Measurements from ENCODE around the gene CDK12. TPM values are rescaled to one million over a fixed set of nuclear protein-coding genes. Genes with fewer than 3 reads are reported as not detected.
"Not testable (repeated sequence)": the region's sequence is repeated elsewhere in the genome, so short reads cannot be mapped to it uniquely, and the experiment has no call there.

CDK12 gene
- total RNA-seq, 1 donor from 2014 or later: 36.8 TPM

DNA sequence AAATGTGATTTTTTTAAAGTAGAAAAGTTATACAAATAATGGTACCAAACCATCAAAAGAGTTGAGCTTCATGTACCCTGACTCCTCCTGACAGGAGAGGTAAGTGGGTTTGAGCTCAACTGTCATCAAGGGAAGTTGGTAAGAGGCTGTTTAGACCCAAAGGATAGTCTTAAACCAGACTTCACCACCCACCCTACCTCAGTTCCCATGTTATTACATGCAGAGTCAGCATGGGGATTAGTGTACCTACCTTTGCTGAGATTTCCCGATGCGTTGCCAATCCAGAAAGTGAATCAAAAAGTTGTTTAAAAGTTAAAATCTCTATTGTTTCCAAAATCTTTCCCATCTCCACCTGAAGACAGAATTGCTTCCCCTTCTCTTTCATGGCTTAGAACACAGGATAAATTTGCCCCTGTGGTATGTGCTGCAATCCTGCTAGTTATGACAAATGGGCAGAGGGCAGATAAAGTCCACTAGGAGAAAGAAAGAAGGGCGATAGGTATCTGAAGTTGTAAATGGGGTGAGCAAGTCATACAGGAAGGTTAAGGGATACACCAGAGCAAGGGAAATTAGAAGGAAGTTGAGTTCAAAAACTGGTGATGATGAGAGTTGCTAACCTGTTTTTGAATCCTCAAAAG lies 73.6 kb downstream of the CDK12 start:
- no peak for TF ChIP-seq POLR2AphosphoS5 (IDR thresholded peaks at IDR 0.05; ENCODE audit: insufficient read depth in 1 of 2, low read depth in 1 of 2)
- TF ChIP-seq POLR2A (IDR thresholded peaks at IDR 0.05): no peak
- TF ChIP-seq, protein P1, sequence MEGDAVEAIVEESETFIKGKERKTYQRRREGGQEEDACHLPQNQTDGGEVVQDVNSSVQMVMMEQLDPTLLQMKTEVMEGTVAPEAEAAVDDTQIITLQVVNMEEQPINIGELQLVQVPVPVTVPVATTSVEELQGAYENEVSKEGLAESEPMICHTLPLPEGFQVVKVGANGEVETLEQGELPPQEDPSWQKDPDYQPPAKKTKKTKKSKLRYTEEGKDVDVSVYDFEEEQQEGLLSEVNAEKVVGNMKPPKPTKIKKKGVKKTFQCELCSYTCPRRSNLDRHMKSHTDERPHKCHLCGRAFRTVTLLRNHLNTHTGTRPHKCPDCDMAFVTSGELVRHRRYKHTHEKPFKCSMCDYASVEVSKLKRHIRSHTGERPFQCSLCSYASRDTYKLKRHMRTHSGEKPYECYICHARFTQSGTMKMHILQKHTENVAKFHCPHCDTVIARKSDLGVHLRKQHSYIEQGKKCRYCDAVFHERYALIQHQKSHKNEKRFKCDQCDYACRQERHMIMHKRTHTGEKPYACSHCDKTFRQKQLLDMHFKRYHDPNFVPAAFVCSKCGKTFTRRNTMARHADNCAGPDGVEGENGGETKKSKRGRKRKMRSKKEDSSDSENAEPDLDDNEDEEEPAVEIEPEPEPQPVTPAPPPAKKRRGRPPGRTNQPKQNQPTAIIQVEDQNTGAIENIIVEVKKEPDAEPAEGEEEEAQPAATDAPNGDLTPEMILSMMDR (IDR thresholded peaks at IDR 0.05): no peak
- intact Hi-C loops (cut with DNase I): no loop called here
- no peak for DNase-seq (ENCODE audit: extremely low spot score in 2 of 2)
- no peaks in the 10 kb centered on the region for H3K9me3 ChIP-seq
- no peak overlapping the region for H3K4me3 ChIP-seq
- peaks cover 0 to 10% of the 10 kb centered on the region in 2 donors for H3K36me3 ChIP-seq
- H3K27ac ChIP-seq: no peak overlapping the region
- H3K27me3 ChIP-seq: no peaks in the 10 kb centered on the region
- no peaks in the 10 kb centered on the region for H3K4me1 ChIP-seq

DNA sequence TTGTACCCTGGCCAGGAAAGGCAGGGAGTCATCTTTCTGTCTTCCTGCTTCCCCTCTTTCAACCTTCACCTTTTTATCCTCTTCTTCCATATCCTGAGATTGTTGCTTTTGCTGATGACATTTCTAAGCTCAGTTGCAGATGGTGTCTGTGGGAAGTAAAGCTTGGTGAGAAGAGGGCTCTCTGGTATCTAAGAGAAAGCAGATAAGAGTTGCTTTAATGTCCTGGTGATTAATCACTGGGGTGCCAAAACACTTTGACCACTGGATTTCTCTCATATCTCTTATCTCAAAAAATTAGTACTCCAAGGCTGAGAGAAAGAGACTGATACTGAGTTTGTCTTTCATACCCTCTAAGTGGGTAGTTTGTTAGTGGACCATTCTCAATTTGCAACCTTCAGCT lies 75.2 kb downstream of the CDK12 start:
- H3K4me1 ChIP-seq: no peaks in the 10 kb centered on the region
- H3K27ac ChIP-seq: no peak overlapping the region
- H3K36me3 ChIP-seq: no peaks in the 10 kb centered on the region

DNA sequence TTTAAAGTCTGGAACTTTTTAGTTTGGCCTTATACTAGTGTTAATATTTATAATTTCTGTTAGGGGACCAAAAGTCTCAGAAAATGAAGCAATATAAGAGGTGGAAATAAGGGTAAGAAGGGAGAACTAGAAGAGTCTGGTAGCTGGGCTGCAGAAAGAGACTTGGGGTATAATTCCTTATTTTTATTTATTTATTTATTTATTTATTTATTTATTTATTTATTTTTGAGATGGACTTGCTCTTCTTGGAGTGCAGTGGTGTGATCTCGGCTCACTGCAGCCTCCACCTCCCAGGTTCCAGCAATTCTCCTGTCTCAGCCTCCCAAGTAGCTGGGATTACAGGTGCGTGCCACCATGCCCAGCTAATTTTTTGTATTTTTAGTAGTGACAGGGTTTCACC lies 76.1 kb downstream of the CDK12 start:
- H3K4me1 ChIP-seq; intact Hi-C loops (cut with DNase I); H3K4me3 ChIP-seq; DNase-seq (ENCODE audit: extremely low spot score in 2 of 2); H3K9me3 ChIP-seq; H3K27me3 ChIP-seq; H3K36me3 ChIP-seq; H3K27ac ChIP-seq: not testable (repeated sequence)

More for the DNA sequence above, 75.2 kb downstream of the CDK12 start:
- Histone ChIP-seq H3K27me3 (no peaks in the 10 kb centered on the region), H3K4me3 (no peak overlapping the region), H3K9me3 (no peaks in the 10 kb centered on the region)
- intact Hi-C loops (cut with DNase I): no loop called here
- DNase-seq (ENCODE audit: extremely low spot score in 2 of 2): no peak
- TF ChIP-seq POLR2AphosphoS5 (IDR thresholded peaks at IDR 0.05; ENCODE audit: insufficient read depth in 1 of 2, low read depth in 1 of 2) (no peak), POLR2A (IDR thresholded peaks at IDR 0.05) (no peak)
- TF ChIP-seq, protein P1 (IDR thresholded peaks at IDR 0.05): no peak

DNA sequence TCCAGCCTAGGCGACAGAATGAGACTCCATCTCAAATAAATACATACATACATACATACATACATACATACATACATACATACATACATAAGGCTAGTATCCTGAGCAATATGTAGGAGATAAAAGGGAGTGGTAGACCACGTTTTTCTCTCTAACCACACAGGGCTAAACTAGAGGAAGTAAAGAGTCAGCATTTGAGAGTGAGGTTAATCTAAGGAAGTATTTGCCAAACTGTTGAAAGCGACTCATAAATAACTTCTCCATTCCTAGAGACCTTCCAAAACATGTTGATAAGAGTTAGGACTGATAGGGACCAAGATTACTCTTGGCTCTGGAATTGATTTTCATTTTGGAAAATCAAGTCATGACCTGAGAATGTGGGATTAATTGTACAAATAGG lies 77.6 kb downstream of the CDK12 start:
- Histone ChIP-seq H3K27me3 (no peaks in the 10 kb centered on the region), H3K36me3 (no peaks in the 10 kb centered on the region), H3K4me1 (no peaks in the 10 kb centered on the region), H3K27ac (no peak overlapping the region), H3K9me3 (no peaks in the 10 kb centered on the region), H3K4me3 (no peak overlapping the region)
- intact Hi-C loops (cut with DNase I): no loop called here
- DNase-seq (ENCODE audit: extremely low spot score in 2 of 2): no peak
- TF ChIP-seq POLR2A (IDR thresholded peaks at IDR 0.05) (no peak), POLR2AphosphoS5 (IDR thresholded peaks at IDR 0.05; ENCODE audit: insufficient read depth in 1 of 2, low read depth in 1 of 2) (no peak)
- TF ChIP-seq, protein P1 (IDR thresholded peaks at IDR 0.05): no peak

DNA sequence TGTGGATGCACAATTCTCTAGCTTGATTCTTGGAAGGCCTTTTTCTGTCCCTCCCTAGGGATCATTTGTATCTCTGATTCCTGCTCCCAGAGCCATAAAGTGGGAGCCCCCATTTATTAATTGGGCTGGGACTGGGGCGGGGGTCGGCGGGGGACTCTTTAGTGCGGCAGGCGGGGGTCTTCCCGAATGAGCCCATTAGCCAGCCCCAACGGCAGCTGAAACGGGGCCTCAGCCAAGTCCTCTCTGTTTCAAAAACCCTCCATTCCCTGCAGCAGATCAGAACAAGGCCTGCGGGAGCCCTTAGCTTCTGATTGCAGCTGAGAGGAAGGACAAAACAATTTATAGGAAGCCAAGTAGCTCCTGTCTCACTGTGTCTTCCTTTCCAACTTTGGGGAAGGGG lies 79.3 kb downstream of the CDK12 start:
- DNase-seq (ENCODE audit: extremely low spot score in 2 of 2): no peak
- H3K27ac ChIP-seq: no peak overlapping the region
- no peaks in the 10 kb centered on the region for H3K4me1 ChIP-seq
- no peaks in the 10 kb centered on the region for H3K36me3 ChIP-seq
- no peak for TF ChIP-seq POLR2A (IDR thresholded peaks at IDR 0.05)
- TF ChIP-seq POLR2AphosphoS5 (IDR thresholded peaks at IDR 0.05; ENCODE audit: insufficient read depth in 1 of 2, low read depth in 1 of 2): no peak
- TF ChIP-seq, protein P1 (IDR thresholded peaks at IDR 0.05): no peak
- no peaks in the 10 kb centered on the region for H3K27me3 ChIP-seq
- no peak overlapping the region for H3K4me3 ChIP-seq
- H3K9me3 ChIP-seq: no peaks in the 10 kb centered on the region
- intact Hi-C loops (cut with DNase I): no loop called here

Measured in vagina (tissue), 2 donors.